GM21576 (cell line): ENCODE measurements around the gene SLC25A21.

Experiments
- ATAC-seq: cut with Tn5 transposase; IDR thresholded peaks from one replicate; pipeline ENCODE4 v1.9.1; 2021; ENCODE audit warnings: mild to moderate bottlenecking, moderate library complexity; ENCODE audit not compliant: unreplicated experiment

SLC25A21 gene

GRCh38 chr14:37048666-37049071, 123.7 kb downstream of the SLC25A21 start:
- ATAC-seq: no peak

- ATAC-seq: no peak
Observed at GRCh38 chr14:37047996-37048395, 124.4 kb downstream of the SLC25A21 start.

- no peak for ATAC-seq
Observed at GRCh38 chr14:37047226-37047625, 125.2 kb downstream of the SLC25A21 start.

- ATAC-seq: no peak
Observed at GRCh38 chr14:37046815-37047214, 125.6 kb downstream of the SLC25A21 start.

GRCh38 chr14:37045340-37046061, 126.9 kb downstream of the SLC25A21 start:
- no peak for ATAC-seq

- ATAC-seq: no peak
Observed at GRCh38 chr14:37037636-37038387, 134.6 kb downstream of the SLC25A21 start.

- no peak for ATAC-seq
Observed at GRCh38 chr14:37036669-37037341, 135.6 kb downstream of the SLC25A21 start.

GRCh38 chr14:37035401-37035800, 137.0 kb downstream of the SLC25A21 start:
- no peak for ATAC-seq

- no peak for ATAC-seq
Observed at GRCh38 chr14:37034410-37035285, 137.8 kb downstream of the SLC25A21 start.

- no peak for ATAC-seq
Observed at GRCh38 chr14:37032863-37033262, 139.5 kb downstream of the SLC25A21 start.

GRCh38 chr14:37027188-37027824, 145.1 kb downstream of the SLC25A21 start:
- ATAC-seq: no peak

GRCh38 chr14:37023875-37024565, 148.4 kb downstream of the SLC25A21 start:
- no peak for ATAC-seq

- no peak for ATAC-seq
Observed at GRCh38 chr14:37021390-37021789, 151.0 kb downstream of the SLC25A21 start.

- no peak for ATAC-seq
Observed at GRCh38 chr14:37019488-37019887, 152.9 kb downstream of the SLC25A21 start.

- no peak for ATAC-seq
Observed at GRCh38 chr14:37018571-37019240, 153.7 kb downstream of the SLC25A21 start.

- no peak for ATAC-seq
Observed at GRCh38 chr14:37013078-37013477, 159.3 kb downstream of the SLC25A21 start.

GRCh38 chr14:36998686-36999085, 173.7 kb downstream of the SLC25A21 start:
- no peak for ATAC-seq

- ATAC-seq: no peak
Observed at GRCh38 chr14:36997843-36998242, 174.6 kb downstream of the SLC25A21 start.
